WTC11 (cell line): ENCODE results near the gene CERS2. TPM values are rescaled to one million over a fixed set of nuclear protein-coding genes. Genes with fewer than 3 reads are reported as not detected.
A peak's percentile ranks its signal among the peaks of the same experiment; 100 is the strongest.

Experiments
- ATAC-seq: fragments of 200-7000 bp; cut with Tn5 transposase; 2 replicates; pipeline ENCODE4 v1.10.0; 2021; ENCODE audit warnings: mild to moderate bottlenecking, moderate library complexity
- CTCF ChIA-PET: fragments of 300-600 bp; sonication (Branson Sonifier 250); formaldehyde crosslinking; loops from one replicate; lab custom pipeline; 2021; ENCODE audit warnings: antibody characterized with exemption; lab: Charles Lee
- POLR2A ChIA-PET: fragments of 350-600 bp; sonication (Branson Sonifier 250); formaldehyde crosslinking; loops from one replicate; lab custom pipeline; 2021; ENCODE audit warnings: antibody characterized with exemption; lab: Charles Lee
- DNase-seq: peaks from one replicate; pipeline ENCODE4 v3.0.0; 2021; ENCODE audit warnings: low spot score
- H3K27ac Mint-ChIP-seq: 2 replicates; pipeline ENCODE4 v1.8.0; 2021; ENCODE audit warnings: mixed read lengths
- H3K27me3 Mint-ChIP-seq: 2 replicates; pipeline ENCODE4 v1.8.0; 2021; ENCODE audit warnings: low read depth, mild to moderate bottlenecking, moderate library complexity, mixed read lengths
- H3K36me3 Mint-ChIP-seq: 2 replicates; pipeline ENCODE4 v1.8.0; 2021; ENCODE audit warnings: mixed read lengths
- H3K4me1 Mint-ChIP-seq: 2 replicates; pipeline ENCODE4 v1.8.0; 2022; ENCODE audit warnings: mixed read lengths
- H3K4me3 Mint-ChIP-seq: 2 replicates; pipeline ENCODE4 v1.8.0; 2021; ENCODE audit warnings: mild to moderate bottlenecking, moderate library complexity, mixed read lengths
- H3K9me3 Mint-ChIP-seq: 2 replicates; pipeline ENCODE4 v1.8.0; 2021; ENCODE audit warnings: mixed read lengths
- CBFB ChIP-seq: sonication (generic); formaldehyde crosslinking; IDR thresholded peaks from 2 replicates; pipeline ENCODE4 v1.8.1; 2022; ENCODE audit warnings: mild to moderate bottlenecking, low read depth, missing genetic modification reagents
- KAT7 ChIP-seq: sonication (generic); formaldehyde crosslinking; IDR thresholded peaks from 2 replicates; pipeline ENCODE4 v1.8.1; 2023; ENCODE audit warnings: missing genetic modification reagents, mild to moderate bottlenecking, borderline replicate concordance
- NR2C2 ChIP-seq: sonication (generic); formaldehyde crosslinking; IDR thresholded peaks from 2 replicates; pipeline ENCODE4 v1.8.0; 2022; ENCODE audit warnings: mild to moderate bottlenecking, missing genetic modification reagents
- PRRX2 ChIP-seq: fragments of 250-450 bp; sonication (Bioruptor Pico); IDR thresholded peaks from 2 replicates; pipeline ENCODE4 v1.8.0; 2021; ENCODE audit warnings: mild to moderate bottlenecking
- TEAD4 ChIP-seq: sonication (generic); formaldehyde crosslinking; IDR thresholded peaks from 2 replicates; pipeline ENCODE4 v1.8.0; 2022; ENCODE audit warnings: mild to moderate bottlenecking, missing genetic modification reagents
- ZBTB21 ChIP-seq: sonication (generic); formaldehyde crosslinking; IDR thresholded peaks from 2 replicates; pipeline ENCODE4 v1.8.1; 2023; ENCODE audit warnings: mild to moderate bottlenecking, missing genetic modification reagents, borderline replicate concordance
- ZNF263 ChIP-seq: sonication (generic); formaldehyde crosslinking; IDR thresholded peaks from 2 replicates; pipeline ENCODE4 v1.8.1; 2022; ENCODE audit warnings: low read depth, mild to moderate bottlenecking, moderate library complexity, missing genetic modification reagents
- total RNA-seq: library from RNA; stranded (reverse); gene quantifications from 3 replicates; pipeline ENCODE4 v1.2.3, GENCODE V29; 2021
- TF ChIP-seq, protein P1 (sequence below): fragments of 200-600 bp; IDR thresholded peaks from 2 replicates; pipeline ENCODE4 v1.8.0; 2022; ENCODE audit warnings: antibody characterized with exemption

CERS2 gene
- total RNA-seq, 1 experiment from 2014 or later, result 182 TPM

DNA sequence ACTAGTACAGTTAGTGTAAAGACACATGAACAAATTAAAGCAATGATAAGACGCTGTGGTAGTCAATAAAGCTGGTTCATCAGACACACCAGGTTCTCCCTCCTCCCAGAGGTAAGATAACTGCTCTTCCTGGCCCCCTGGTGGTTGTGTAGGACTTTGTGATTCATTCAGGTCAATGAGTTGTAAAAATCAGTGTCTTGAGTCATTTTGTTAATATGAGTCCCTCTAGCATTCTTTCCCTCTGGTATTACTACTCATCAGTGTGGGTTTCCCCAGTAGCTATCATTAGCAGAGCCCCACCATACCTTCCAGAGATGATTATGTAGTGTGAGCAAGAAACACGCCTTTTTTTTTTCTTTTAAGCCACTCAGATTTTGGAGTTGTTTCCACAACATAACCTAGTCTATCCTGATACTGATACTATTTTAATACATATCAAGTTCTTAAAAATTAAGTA lies 52.1 kb downstream of the CERS2 start:
- no peak overlapping the region for H3K4me3 Mint-ChIP-seq
- H3K9me3 Mint-ChIP-seq, result no peaks in the 10 kb centered on the region
- ChIA-PET CTCF (interaction anchor here (0.5 to 1.9 kb wide), 23 partner anchors 10 to 385 kb away, joined by 3 to 16 read pairs (median 4); partner anchors contain the start of genes ARNT, C1orf56 and GOLPH3L), POLR2A (interaction anchor here (0.6 kb wide), 1 partner anchor 234 kb away, joined by 3 read pairs; no protein-coding TSS in a partner anchor)
- peaks cover 4% of the 10 kb centered on the region for H3K36me3 Mint-ChIP-seq
- DNase-seq (peak; percentile 71), ATAC-seq (peak; percentile 18)
- no peak for TF ChIP-seq PRRX2 (CRISPR knock-in tag)
- TF ChIP-seq NR2C2 (CRISPR knock-in tag), result no peak
- TF ChIP-seq, protein P1, sequence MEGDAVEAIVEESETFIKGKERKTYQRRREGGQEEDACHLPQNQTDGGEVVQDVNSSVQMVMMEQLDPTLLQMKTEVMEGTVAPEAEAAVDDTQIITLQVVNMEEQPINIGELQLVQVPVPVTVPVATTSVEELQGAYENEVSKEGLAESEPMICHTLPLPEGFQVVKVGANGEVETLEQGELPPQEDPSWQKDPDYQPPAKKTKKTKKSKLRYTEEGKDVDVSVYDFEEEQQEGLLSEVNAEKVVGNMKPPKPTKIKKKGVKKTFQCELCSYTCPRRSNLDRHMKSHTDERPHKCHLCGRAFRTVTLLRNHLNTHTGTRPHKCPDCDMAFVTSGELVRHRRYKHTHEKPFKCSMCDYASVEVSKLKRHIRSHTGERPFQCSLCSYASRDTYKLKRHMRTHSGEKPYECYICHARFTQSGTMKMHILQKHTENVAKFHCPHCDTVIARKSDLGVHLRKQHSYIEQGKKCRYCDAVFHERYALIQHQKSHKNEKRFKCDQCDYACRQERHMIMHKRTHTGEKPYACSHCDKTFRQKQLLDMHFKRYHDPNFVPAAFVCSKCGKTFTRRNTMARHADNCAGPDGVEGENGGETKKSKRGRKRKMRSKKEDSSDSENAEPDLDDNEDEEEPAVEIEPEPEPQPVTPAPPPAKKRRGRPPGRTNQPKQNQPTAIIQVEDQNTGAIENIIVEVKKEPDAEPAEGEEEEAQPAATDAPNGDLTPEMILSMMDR, result peak; percentile 53
- no peak for TF ChIP-seq TEAD4 (CRISPR knock-in tag)
- peaks cover 13% of the 10 kb centered on the region for H3K4me1 Mint-ChIP-seq
- no peaks in the 10 kb centered on the region; the same call in 1 of the 2 replicates for H3K27me3 Mint-ChIP-seq
- H3K27ac Mint-ChIP-seq, result peak overlapping the region; percentile 94

DNA sequence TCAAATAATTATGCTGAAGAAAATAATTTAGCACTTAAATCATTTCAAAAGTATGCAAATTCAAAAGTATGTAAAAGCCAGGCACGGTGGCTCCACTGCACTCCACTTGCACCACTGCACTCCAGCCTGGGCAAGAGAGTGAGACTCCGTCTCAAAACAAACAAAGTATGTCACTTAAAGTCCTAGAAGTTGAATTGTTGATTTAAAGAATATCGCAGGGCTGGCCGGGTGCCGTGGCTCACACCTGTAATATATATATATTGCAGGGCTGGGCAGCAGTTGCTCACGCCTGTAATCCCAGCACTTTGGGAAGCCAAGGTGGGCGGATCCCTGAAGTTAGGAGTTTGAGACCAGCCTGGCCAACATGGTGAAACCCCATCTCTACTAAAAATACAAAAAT lies 57.2 kb downstream of the CERS2 start:
- Mint-ChIP-seq H3K9me3 (no peaks in the 10 kb centered on the region), H3K4me1 (peaks cover 14% of the 10 kb centered on the region), H3K36me3 (no peaks in the 10 kb centered on the region), H3K27me3 (no peaks in the 10 kb centered on the region; the same call in 1 of the 2 replicates), H3K4me3 (no peak overlapping the region), H3K27ac (no peak overlapping the region)
- ChIA-PET POLR2A (no interaction called here), CTCF (interaction anchor here (0.6 kb wide), 1 partner anchor 680 kb away, joined by 3 read pairs; no protein-coding TSS in a partner anchor)
- DNase-seq (no peak), ATAC-seq (no peak)
- no peak for TF ChIP-seq ZBTB21
- TF ChIP-seq KAT7, result no peak
- TF ChIP-seq CBFB (CRISPR knock-in tag), result no peak
- TF ChIP-seq ZNF263 (CRISPR knock-in tag), result no peak

Other genes starting within 250 kb of the CERS2 start
- 0.66 to 1.1 TPM (median 0.71 TPM) in 3 replicates for gene CTSS, start 209.1 kb downstream of the CERS2 start, total RNA-seq
- 7.5 to 9.4 TPM (median 8.7 TPM) in 3 replicates for gene CTSK, start 166.6 kb downstream of the CERS2 start, total RNA-seq
- 30.7 to 35.0 TPM (median 33.8 TPM) in 3 replicates for gene ARNT, start 98.2 kb downstream of the CERS2 start, total RNA-seq
- gene CTXND2, start 87.7 kb downstream of the CERS2 start, total RNA-seq, result not detected in 3 replicates
- gene SETDB1, start 48.5 kb downstream of the CERS2 start, total RNA-seq, result 48.1 to 53.1 TPM (median 48.8 TPM) in 3 replicates
- gene ANXA9, start 7.5 kb upstream of the CERS2 start, total RNA-seq, result 1.5 to 1.6 TPM (median 1.6 TPM) in 3 replicates
- gene MINDY1, start 32.1 kb upstream of the CERS2 start, total RNA-seq, result 10.1 to 11.2 TPM (median 11.0 TPM) in 3 replicates
- 24.5 to 29.6 TPM (median 28.5 TPM) in 3 replicates for gene PRUNE1, start 33.6 kb upstream of the CERS2 start, total RNA-seq
- 2.5 to 4.0 TPM (median 3.8 TPM) in 3 replicates for gene BNIPL, start 61.8 kb upstream of the CERS2 start, total RNA-seq
- gene C1orf56, start 72.9 kb upstream of the CERS2 start, total RNA-seq, result 2.9 to 5.4 TPM (median 3.6 TPM) in 3 replicates
- gene CDC42SE1, start 84.8 kb upstream of the CERS2 start, total RNA-seq, result 72.8 to 76.3 TPM (median 75.5 TPM) in 3 replicates
- gene MLLT11, start 85.6 kb upstream of the CERS2 start, total RNA-seq, result 12.7 to 16.4 TPM (median 13.6 TPM) in 3 replicates
- 1.4 to 3.3 TPM (median 1.7 TPM) in 3 replicates for gene GABPB2, start 95.9 kb upstream of the CERS2 start, total RNA-seq
- gene SEMA6C, start 171.8 kb upstream of the CERS2 start, total RNA-seq, result 16.3 to 21.0 TPM (median 18.1 TPM) in 3 replicates
- 0.15 TPM in 1 of 3 replicates, not detected in the others for gene TNFAIP8L2, start 181.8 kb upstream of the CERS2 start, total RNA-seq
- 6.3 to 7.8 TPM (median 6.9 TPM) in 3 replicates for gene LYSMD1, start 191.1 kb upstream of the CERS2 start, total RNA-seq
- gene SCNM1, start 191.3 kb upstream of the CERS2 start, total RNA-seq, result 35.3 to 45.3 TPM (median 35.8 TPM) in 3 replicates
- 0.66 to 0.82 TPM (median 0.79 TPM) in 3 replicates for gene TMOD4, start 201.1 kb upstream of the CERS2 start, total RNA-seq
- gene VPS72, start 215.4 kb upstream of the CERS2 start, total RNA-seq, result 87.2 to 103 TPM (median 97.6 TPM) in 3 replicates
- 77.8 to 84.8 TPM (median 81.3 TPM) in 3 replicates for gene PIP5K1A, start 223.7 kb upstream of the CERS2 start, total RNA-seq